ENCODE measurements around the gene GPR68.
"Not testable (repeated sequence)": the region's sequence is repeated elsewhere in the genome, so short reads cannot be mapped to it uniquely, and the experiment has no call there.

The GPR68 gene

GRCh38 chr14:91252871-91253794, 8.6 kb upstream of the GPR68 start:
- DNase-seq, result no peak

- DNase-seq, result no peak
Measured at GRCh38 chr14:91250912-91251311, 6.4 kb upstream of the GPR68 start.

GRCh38 chr14:91249841-91250616, 5.5 kb upstream of the GPR68 start:
- peak; percentile 98 for DNase-seq

- peak; percentile 41 for DNase-seq
Measured at GRCh38 chr14:91246051-91246852, 1.7 kb upstream of the GPR68 start.

- DNase-seq, result not testable (repeated sequence)
Measured at GRCh38 chr14:91245616-91246015, 1.1 kb upstream of the GPR68 start.

- no peak for DNase-seq
Measured at GRCh38 chr14:91245029-91245428, 525 bp upstream of the GPR68 start.

GRCh38 chr14:91243074-91243471, 1.4 kb downstream of the GPR68 start:
- no peak for DNase-seq

GRCh38 chr14:91242635-91243034, 1.9 kb downstream of the GPR68 start:
- no peak for DNase-seq

- no peak for DNase-seq
Measured at GRCh38 chr14:91241863-91242262, 2.6 kb downstream of the GPR68 start.

- DNase-seq, result no peak
Measured at GRCh38 chr14:91238661-91239060, 5.8 kb downstream of the GPR68 start.

- no peak for DNase-seq
Measured at GRCh38 chr14:91238085-91238484, 6.4 kb downstream of the GPR68 start.

- no peak for DNase-seq
Measured at GRCh38 chr14:91237219-91237618, 7.3 kb downstream of the GPR68 start.

GRCh38 chr14:91235841-91236240, 8.7 kb downstream of the GPR68 start:
- DNase-seq, result no peak

- DNase-seq, result no peak
Measured at GRCh38 chr14:91234791-91235114, 9.8 kb downstream of the GPR68 start.

- no peak for DNase-seq
Measured at GRCh38 chr14:91233936-91234790, 10.3 kb downstream of the GPR68 start.

GRCh38 chr14:91232603-91233002, 11.9 kb downstream of the GPR68 start:
- DNase-seq, result no peak

GRCh38 chr14:91232052-91232451, 12.5 kb downstream of the GPR68 start:
- no peak for DNase-seq

GRCh38 chr14:91231446-91231845, 13.1 kb downstream of the GPR68 start:
- no peak for DNase-seq

GRCh38 chr14:91230397-91231035, 14.0 kb downstream of the GPR68 start:
- DNase-seq, result no peak

GRCh38 chr14:91229743-91230200, 14.7 kb downstream of the GPR68 start:
- no peak for DNase-seq

GRCh38 chr14:91229005-91229382, 15.5 kb downstream of the GPR68 start:
- DNase-seq, result no peak

All from NCI-H1105 (cell line).